Measurements from ENCODE around the gene SNTG2. TPM values are rescaled to one million over a fixed set of nuclear protein-coding genes. Genes with fewer than 3 reads are reported as not detected.
"Not testable (repeated sequence)": the region's sequence is repeated elsewhere in the genome, so short reads cannot be mapped to it uniquely, and the experiment has no call there.

The SNTG2 gene
- polyA plus RNA-seq, 1 donor, result 0.46 TPM

DNA sequence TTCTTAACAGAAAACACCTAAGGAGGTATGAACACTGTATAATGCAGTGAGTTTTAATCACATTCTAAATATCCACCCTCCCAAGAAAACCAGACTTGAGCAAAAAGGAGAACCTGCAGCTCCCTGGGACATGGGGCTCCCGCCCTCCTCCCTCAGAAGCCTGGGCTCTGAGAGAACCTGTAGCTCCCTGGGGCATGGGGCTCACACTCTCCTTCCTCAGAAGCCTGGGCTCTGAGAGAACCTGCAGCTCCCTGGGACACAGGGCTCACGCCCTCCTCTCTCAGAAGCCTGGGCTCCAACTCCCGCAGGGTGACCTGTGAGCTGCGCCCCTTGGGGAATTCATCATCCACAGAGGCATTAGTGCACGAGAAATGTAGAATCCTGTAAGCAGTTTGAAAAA lies 222.9 kb downstream of the SNTG2 start:
- no peak for DNase-seq (ENCODE audit: low read depth)

DNA sequence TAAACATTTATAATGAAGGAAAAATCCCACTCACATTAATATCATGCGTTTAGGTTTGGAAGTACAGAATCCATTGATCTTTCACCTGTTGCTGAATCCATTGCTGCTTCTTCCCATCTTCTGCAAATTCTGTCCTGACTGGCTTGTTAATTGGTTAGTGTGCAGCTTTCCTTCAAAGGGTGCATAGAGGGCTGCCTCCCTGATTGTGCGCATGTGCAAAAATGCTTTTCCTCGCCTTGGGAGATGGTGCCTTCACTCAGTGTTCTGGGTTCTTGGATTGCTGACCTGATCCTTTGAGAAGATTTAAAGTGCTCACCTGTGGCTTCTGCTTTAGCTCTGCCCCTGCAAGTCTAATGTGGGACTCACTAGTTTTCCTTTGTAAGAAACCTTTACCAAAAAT lies 231.2 kb downstream of the SNTG2 start:
- DNase-seq (ENCODE audit: low read depth), result no peak

DNA sequence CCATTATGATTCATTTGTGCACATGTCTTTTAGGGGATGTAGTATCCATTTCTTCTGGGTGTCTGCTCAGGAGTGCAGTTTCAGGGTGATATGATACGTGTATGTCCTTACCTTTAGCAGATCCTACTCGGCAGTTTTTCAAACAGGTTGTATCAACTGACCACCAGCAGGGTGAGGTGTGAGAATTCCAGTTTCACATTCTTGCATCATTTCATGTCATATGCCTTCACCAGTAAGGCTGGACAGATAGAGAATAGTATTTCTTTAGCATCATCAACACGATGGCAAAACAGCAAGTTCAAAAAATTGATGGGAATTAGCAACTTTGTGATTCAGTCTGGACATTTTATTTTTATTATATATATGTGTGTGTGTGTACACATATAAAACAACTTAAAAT lies 232.7 kb downstream of the SNTG2 start:
- DNase-seq (ENCODE audit: low read depth), result no peak

DNA sequence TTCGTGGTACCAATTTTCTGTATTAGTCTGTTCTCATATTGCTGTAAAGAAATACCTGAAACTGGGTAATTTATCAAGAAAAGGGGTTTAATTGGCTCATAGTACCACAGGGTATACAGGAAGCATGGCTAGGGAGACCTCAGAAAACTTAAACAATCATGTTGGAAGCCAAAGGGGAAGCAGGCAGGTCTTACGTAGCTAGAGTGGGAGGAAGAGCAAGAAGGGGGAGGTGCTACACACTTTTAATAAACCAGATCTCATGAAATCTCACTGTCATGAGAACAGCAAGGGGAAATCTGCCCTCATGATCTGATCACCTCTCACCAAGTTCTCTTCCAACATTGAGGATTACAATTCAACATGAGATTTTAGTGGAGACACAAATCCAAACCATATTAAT lies 235.8 kb downstream of the SNTG2 start:
- no peak for DNase-seq (ENCODE audit: low read depth)

DNA sequence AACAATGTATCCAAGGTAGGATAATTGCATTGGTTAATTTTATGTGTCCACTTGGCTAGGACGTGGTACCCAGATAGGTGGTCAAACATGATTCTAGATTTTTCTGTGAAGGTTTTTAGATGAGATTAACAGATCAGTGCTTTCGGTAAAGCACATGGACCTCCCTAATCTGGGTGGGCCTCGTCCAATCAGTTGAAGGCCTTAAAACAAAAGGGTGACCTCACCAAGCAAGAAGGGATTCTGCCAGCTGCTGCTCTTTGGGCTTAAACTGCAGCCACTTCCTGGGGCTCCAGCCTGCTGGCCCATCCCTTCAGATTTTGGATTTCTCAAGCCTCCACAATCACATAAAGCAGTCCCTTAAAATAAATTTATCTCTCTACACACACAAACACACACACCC lies 236.5 kb downstream of the SNTG2 start:
- no peak for DNase-seq (ENCODE audit: low read depth)

DNA sequence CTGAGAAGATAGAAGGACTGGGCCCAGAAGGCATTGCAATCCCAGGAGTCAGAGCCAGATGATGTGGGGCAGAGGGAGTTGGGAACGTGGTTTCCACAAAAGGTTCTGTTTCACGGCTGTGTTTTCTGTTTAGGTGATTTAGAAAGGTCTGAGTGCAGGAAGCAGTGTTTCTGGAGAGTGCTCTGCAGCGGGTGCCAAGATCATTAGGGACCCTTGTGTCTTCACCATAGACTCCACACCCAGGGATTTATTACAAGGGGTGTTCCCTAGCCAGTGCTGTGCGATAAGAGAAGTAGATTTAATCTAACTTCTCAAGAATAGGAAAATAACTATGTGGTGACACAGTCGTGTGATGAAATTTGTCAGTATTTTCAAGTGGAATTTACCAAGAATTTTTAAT lies 241.5 kb downstream of the SNTG2 start:
- DNase-seq (ENCODE audit: low read depth), result no peak

DNA sequence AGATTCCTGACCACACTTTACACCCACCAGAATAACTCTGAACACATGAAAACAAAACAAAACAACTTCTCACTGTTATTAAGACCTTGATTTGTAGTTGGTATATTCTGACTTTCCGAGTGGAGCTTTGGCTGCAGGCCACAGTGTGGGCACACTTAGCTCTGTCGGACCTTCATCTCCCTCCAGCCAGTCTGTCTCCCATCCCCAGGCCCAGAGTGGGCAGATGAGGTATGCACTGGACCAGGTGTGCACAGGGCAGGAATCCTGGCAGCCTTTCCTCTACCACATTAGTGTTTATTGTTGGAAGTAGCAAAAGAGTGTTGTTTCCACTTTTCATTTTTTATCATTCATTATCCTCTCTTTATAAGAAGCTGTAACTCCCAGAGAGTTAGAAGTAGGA lies 243.2 kb downstream of the SNTG2 start:
- DNase-seq (ENCODE audit: low read depth), result no peak

DNA sequence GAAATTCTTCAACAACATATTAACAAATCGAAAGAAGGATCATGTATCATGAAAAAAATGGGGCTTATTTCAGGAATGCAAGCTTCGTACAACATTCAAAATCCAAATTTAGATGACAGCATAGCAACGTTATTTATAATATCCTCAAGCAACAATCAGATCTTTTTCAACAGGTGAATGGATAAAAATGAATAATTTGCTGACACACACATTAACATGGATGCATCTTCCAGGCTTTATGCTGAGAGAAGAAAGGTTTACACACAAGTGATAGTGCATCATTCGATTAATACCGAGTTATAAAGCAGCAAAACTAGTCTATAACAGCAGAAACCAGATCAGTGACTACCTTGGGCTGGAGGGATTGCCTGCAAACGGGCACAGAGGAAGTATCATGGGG lies 253.1 kb downstream of the SNTG2 start:
- no peak for DNase-seq (ENCODE audit: low read depth)

DNA sequence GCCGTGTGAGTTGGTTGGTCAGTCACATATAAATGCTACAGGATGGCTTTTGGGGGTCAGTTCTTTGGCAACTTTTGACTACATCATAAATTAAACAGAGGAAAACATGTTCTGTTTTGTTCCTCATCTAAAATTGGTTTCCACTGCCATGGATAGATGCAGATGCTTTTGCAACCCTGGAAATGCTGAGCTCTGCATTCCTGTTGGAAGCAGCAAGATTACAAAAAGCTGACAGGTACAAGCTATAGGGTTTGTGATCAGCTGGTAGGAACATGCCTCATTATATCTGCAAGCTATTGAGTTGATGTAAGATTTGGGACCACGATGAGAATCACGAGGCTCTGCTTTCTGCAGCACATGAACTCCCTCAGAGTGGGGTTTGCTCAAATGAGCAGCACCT lies 255.2 kb downstream of the SNTG2 start:
- DNase-seq (ENCODE audit: low read depth), result no peak

DNA sequence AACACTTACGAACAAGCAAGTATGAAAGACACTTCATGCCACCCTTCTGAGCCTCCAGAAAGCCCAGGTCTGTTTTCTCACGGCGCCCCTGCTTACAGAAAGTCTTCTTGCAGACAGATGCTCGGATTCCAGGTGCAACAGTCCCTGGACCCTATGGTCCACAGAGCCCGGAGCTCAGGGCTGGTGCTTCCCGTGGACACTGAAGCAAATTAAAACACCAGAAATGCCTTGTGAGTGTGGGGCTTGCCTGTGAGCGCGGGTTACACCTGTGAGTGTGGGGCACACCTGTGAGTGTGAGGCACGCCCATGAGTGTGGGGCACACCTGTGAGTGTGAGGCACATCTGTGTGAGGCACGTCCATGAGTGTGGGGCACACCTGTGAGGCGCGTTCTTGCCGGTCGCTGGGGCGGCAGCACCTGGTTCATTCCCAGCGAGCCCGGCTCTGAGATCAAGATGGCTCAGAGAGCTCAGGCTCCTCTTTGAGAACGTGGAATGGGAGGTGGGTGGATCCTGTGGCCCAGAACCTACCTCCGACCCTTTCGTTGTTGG lies 257.4 kb downstream of the SNTG2 start:
- DNase-seq (ENCODE audit: low read depth), result no peak

DNA sequence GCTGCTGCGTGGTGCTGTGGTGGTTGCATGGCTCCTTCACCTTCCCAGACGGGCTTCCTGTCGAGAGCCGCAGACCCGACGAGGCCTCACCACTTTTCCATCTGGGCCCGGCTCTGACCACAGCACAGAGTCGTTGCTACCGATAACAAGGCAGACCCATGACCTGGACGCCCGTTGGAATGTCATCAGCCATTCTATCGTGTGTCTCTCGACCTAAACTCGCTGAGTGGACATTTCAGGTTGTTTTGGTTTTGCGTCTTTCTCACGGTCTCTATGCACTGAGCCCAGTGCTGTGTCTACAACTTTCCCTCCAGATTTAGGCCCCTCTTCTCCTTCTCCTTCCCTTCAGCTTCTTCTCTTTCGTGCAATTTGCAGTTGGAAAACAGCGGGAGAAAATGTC lies 257.9 kb downstream of the SNTG2 start:
- no peak for DNase-seq (ENCODE audit: low read depth)

DNA sequence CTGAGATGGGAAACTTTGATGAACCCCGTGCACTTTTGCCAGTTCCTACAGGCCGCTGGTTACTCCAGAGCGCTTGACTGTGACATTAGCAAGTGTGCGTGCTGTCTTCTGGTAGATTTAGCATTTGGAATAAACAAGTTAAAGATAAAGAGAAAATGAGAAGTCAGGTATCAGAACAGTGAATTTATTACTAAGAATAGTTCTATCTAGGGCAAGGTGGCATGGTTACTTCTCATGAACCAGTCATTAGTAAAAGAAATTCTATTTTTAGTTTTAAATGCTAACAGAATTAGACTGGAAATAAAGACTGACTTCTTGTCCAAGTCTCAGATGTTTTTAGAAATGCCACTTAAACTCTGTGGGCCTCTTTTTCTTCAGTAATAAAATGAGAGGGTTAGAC lies 258.6 kb downstream of the SNTG2 start:
- DNase-seq (ENCODE audit: low read depth), result no peak

DNA sequence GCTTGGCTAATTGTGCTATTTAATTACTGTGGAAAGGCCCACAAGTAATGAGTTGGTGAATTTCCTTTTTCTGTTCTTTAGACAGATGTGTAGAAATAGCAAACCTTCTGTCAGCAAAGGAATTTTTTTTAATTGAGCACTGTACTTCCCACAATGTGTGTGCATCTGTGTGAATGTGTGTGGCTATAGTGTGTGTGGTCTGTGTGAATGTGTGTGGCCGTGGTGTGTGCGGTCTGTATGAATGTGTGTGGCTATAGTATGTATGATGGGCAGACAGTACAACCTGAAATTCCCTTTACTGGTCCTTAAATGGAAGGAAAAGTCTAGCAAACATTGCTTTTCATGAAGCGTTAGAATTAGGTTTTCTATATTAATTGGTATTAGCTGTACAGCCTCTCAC lies 259.1 kb downstream of the SNTG2 start:
- DNase-seq (ENCODE audit: low read depth), result no peak

DNA sequence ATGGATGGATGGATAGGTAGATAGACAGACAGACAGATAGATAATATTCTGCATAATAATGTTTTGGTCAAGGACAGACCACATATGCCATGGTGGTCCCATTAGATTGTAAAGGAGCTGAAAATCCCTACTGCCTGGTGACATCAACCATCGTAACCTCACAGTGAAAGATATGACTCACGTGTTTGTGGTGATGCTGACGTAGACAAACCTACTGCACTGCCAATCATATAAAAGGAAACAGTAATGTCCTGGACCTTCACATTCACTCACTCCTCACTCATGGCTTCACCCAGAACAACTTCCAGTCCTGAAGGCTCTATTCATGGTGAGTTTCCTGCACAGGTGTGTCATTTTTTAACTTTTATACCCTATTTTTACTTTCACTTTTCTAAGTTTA lies 259.7 kb downstream of the SNTG2 start:
- no peak for DNase-seq (ENCODE audit: low read depth)

DNA sequence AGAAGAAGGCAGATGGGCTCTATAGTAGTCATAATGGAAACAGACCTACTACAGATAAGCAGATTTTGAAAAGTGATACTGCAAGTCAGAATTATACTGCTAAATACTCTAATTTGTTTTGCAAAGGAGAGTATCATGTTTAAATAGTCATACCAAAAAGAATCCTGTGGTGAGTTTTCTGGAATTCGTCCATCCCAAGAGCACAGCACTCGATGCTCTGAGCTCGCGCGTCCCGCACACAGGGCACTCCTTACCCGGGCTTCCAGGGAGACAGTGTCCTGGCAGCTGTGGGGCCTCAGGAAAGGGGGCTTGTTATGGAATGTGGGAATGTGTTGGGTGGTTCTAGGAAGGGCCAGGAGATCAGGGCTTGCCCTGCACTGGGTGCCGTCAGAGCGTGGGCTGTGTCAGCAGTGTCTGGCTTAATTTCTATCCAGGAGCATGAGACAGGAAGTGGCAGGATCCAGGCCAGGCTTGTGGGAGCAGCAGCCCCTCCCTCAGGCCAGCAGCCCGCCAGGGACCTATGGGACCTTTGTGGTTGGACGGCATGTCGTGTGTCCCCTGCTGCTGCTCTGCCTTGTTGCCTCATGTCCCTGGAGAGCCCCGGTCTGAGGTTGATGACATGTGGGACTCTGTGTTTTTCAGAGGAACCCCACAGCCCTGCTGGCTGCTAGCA lies 269.4 kb downstream of the SNTG2 start:
- DNase-seq (ENCODE audit: low read depth), result no peak

DNA sequence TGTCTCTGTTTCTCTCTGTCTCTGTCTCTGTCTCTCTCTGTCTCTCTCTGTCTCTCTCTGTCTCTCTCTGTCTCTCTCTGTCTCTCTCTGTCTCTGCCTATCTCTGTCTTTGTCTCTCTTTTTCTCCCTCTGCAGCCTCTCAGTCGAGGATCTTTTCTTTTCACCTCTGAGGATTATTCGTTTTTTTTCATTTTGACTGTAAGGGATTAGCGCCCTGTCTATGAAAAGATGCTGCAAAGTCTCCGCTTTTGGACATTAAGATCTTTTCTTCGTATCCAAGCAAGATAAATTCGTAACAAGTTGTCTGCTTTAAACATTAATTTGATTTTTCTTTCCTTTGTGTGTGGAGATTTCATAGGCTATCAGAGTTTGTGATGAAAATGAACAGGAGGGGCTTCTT lies 271.4 kb downstream of the SNTG2 start:
- DNase-seq (ENCODE audit: low read depth), result no peak

DNA sequence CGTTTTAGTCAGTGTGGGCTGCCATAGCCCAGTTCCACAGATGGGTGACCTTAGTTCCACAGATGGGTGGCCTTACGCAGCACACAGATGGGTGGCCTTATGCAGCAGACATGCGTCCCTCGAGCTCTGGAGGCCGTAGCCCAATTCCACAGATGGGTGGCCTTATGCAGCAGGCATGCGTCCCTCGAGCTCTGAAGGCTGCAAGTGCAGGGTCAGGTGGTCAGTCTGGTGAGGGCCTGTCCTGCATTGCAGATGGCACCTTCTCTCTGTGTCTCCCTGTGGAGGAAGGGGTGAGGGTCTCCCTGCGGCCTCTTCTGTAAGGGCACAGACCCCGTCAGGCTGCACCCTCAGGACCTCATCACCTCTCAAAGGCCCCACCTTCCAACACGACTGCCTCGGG lies 273.1 kb downstream of the SNTG2 start:
- DNase-seq (ENCODE audit: low read depth), result no peak

DNA sequence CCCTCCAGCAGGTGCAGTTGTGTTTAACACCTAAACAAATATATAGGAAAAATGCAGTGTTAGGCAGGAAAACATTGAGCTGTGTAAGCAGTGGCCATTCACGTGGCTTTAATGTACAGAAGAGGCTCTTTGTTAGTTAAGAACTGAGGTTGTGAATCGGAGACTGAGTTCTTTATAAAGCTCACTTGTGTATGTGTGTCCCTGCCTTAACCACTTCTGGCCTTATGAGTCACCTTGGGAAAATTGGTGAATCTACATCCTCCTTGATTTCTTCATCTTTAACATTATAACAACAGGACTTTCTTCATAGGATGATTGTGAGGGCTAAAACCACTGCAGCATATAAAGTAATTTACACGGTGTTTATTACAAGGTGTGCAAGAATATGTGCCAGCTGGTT lies 274.3 kb downstream of the SNTG2 start:
- no peak for DNase-seq (ENCODE audit: low read depth)

DNA sequence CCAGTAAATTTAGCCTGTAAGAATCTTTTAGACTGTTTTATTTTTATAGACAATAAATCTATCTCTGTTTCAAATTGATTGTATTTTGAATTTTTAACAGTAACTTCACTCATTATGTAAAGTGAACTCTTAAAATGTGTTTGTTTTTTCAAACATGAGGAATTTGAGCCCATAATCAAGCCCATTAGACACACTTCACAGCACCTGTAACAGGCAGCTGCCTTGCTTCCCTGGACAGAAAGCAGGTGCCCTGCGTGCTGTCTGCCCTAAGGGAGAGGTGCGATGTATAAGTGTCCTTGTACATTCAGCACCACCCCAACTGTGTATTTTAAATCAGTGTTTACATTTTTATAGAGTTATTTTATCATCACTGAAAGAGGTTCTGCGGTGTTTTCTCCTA lies 276.1 kb downstream of the SNTG2 start:
- no peak for DNase-seq (ENCODE audit: low read depth)

DNA sequence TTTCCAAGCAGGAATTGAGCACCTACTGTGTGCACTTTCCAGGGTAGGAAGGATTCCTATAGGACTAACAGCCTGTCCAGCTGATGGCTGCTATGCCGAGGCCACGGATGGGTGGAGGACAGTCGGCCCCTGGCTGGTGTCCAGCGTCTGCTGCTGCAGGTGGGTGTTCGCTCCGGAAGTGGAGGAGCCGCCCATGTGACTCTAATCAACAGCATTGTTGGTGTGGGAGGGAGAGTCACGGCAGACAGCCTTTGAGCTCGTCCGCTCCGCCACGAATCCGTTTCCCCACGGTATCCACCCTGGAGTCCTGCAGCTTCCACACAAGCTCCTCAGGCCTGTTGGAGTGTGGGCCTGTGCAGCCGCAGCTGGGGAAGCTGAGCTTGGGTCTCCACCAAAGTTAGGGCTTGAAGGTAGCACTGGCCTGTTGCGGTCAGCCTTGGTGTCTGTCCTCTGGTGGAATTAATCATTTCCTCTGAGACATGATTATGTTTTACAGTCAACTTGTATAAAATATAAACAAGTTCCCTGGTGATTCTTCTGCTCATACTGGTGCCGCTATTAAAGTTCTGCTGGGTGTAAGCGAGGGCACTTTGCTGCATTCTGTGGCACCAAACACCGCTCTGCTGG lies 276.7 kb downstream of the SNTG2 start:
- DNase-seq (ENCODE audit: low read depth), result no peak

DNA sequence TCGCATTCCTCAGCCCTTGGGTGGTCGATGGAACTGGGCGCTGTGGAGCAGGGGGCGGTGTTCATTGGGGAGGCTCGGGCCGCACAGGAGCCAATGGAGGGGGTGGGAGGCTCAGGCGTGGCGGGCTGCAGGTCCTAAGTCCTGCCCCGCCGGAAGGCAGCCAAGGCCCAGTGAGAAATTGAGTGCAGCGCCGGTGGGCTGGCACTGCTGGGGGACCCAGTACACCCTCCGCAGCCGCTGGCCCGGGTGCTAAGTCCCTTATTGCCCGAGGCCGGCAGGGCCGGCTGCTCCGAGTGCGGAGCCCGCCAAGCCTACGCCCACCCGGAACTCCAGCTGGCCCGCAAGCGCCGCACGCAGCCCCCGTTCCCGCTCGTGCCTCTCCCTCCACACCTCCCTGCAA lies 278.9 kb downstream of the SNTG2 start:
- not testable (repeated sequence) for DNase-seq (ENCODE audit: low read depth)

DNA sequence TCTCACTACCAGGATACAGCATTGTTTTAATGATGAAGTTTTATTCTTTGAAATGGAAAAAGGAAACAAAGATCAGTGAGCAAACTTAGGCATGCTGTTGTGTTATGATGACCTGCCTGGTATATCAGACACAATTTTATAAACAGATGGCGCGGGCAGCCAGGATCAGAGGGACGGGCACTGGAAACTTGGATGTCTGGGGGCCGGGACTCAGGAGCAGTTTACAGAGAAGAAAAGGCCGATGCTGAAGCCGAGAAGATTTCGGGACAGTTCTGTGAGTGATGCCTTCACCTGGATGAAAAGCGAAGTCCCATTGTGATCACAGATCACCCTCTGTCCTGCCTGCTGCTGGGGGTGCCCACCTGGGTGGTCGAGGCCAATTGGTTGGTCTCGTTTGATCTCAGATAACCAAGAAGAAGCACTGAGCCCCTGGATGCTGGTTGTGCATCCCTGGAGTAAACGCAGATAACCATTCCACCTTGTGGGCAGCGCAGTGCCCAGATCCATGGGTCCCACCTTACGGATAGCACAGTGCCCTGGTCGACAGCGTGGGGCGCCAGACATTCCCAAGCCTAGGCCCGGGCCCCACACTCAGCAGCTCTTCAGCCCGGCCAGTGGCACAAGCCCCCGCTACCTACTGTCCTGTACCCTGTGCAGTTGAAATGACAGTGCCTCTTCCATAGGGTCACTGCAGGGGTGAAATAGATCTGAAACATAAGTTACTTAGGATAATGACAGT lies 279.7 kb downstream of the SNTG2 start:
- DNase-seq (ENCODE audit: low read depth), result no peak

DNA sequence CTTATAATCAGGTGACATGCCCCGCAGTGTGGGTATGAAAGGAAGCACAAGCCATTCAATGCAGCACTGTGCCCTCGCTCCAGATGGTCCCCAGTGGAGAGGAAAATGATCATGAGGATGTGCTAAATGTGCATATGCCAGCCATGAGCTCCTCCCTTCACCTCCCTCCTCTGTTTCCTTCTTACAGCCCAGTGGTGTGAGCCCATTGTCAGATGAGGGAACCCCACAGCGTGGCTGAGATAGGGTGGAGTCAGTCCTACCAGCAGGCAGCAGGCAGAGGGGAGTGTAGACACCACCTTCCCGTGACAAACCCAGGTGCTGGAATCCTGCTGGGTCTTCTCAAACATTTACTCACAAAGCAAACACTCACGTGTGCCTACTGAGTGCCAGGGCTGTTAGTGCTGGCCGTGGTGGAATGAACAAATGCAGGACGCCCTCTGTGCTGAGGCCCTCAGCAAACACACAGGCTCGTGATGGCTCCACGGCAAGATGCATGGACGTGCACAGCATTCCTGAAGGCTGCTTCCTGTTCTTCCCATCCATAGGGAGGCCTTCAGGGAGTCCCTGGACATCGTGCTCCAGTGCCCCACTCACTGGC lies 280.9 kb downstream of the SNTG2 start:
- DNase-seq (ENCODE audit: low read depth), result no peak

Measured in forelimb muscle (tissue), 1 donor.